NCI-H226 (cell line): ENCODE data around the gene CDC123.
"Not testable (repeated sequence)": the region's sequence is repeated elsewhere in the genome, so short reads cannot be mapped to it uniquely, and the experiment has no call there.

Source experiments
- DNase-seq: peaks from one replicate; pipeline ENCODE4 v3.0.0-alpha.2; 2015

The CDC123 gene

DNA sequence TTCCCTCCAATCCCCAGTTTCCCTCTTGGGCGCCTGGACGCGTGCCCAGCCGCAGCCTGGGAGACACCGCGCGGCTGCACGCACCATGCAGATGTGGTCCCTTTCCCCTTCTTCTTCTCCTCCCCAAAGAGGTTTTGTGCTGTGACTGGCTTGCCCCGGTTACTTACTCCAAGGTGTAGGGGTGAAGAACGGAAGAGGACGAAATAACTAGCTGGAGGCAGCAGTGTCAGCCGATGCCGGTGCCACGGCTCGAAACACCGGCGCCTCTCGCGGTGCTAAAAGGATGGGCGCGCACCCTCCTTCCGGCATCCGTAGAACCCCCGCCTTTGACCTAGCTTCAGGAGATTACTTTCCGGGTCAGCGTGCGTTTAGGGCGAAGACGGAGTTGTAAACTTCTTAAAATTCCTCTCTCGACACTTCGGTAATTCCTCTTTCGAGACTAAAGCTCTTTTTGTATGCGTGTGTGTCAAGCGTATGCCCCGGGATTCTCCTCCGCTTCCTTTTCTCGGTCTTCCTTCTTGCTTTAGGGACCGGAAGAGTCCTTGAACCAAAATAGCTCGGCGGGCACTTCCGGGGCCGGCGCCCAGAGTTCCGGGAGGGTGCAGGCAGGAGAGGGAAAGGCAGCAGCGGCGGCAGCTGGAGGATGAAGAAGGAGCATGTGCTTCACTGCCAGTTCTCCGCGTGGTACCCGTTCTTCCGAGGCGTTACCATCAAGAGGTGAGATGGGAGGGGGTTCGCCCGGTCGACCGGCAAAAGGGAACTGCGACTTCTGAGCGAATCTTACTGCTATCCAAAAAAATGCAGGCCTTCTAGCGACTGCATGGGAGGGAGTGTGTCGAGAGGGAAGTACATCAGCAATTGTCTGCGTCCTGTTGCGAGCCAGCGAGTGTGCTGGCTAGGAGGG, at the start of gene CDC123, which contains the start of gene NUDT5:
TSS of gene CDC123 (plus strand) at position 586 of the 904 bp plus-strand sequence. CDS start at position 644, 58 bp downstream.
TSS of gene NUDT5 (minus strand) at position 289 of the 904 bp plus-strand sequence. CDS start 9,600 bp downstream, outside the sequence.
- peak; percentile 90 for DNase-seq

- no peak for DNase-seq
These were observed 45.8 kb upstream of the CDC123 start for GRCh38 chr10:12150163-12150562.

DNA sequence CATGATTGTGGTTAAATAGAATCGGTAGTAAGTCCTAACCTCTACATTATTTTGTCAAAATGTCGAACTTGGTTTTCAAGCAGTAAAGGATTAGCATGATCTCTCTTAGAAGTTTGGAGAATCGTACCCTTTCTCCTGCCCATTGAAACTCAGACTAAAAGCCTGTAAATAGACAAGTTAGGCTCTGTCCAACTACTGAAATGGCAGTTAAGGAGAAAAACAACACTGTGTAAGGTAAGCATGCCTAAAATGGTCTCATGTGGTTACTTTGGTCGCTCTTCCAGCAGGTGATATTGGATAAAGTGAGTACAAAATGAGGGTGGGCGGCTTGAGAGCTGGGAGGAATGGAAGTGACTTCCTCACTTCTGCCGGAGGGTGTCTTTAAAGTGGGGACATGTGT, 41.5 kb upstream of the CDC123 start:
- no peak for DNase-seq

GRCh38 chr10:12156367-12157123, 39.4 kb upstream of the CDC123 start:
- no peak for DNase-seq

DNA sequence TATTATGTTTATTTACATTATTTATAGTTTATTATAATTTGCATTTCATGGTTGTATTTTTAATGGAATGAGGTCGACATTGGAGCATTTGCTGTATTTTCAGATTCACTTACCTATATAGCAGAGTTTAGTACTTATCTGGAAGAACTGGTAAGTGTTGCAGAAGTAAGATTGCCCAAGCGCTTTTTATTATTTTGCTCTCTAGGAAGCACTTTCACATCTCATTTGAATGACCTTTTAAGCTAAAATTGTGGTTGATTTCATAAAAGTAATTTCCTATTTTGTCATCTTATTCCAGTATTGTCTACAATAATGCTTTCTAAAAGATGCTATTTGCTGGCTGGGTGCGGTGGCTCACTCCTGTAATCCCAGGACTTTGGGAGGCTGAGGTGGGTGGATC, 37.9 kb upstream of the CDC123 start:
- DNase-seq: no peak

DNA sequence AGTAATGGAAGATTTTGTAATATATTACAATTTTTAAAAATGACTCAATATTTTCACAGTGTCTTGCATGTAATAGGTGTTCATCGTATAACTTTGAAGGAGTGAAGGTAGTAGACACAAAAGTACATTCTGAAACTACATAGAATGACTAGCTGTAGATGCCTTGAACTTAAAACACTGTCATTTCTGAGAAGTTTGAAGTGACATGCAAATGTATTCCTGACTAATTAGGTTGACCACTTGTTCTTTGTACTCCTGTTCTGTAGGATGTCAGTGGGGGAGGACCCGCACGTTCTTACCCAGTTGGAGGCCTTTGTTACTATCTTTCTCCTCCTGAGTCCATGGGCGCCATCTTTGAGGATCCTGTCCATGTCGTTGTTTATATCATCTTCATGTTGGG, 35.3 kb upstream of the CDC123 start:
- no peak for DNase-seq

DNA sequence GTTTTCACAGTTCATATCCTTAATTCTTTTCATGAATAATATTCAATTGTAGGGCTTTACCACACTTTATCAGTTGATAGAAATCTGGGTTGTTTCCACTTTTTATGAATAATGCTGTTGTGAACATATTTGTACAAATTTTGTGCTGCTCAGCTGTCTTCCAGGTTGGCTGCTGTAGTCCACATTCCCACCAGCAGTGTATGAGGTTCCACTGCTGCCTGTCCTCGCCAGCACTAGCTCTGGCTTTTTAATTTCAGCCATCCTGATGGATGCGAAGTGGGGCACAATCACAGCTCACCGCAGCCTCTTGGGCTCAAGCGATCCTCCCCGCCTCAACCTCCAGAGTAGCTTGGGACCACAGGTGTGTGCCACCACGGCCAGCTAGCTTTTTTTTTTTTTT, 33.1 kb upstream of the CDC123 start:
- DNase-seq: no peak

DNA sequence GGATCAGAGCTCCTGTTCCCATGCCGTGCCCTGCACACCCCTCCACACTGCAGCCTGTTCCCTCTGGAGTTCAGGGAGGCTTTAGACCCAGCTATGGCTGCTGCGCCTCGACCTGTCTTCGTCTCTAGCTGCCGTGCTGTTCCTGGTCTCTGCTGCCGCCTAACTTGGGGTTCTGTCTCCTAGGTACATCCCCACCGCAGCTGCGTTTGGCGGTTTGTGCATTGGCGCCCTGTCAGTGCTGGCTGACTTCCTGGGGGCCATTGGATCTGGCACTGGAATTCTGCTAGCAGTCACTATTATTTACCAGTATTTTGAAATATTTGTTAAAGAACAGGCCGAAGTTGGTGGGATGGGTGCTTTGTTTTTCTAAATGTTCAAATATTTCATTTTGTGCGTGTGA, 31.9 kb upstream of the CDC123 start:
- DNase-seq: no peak

DNA sequence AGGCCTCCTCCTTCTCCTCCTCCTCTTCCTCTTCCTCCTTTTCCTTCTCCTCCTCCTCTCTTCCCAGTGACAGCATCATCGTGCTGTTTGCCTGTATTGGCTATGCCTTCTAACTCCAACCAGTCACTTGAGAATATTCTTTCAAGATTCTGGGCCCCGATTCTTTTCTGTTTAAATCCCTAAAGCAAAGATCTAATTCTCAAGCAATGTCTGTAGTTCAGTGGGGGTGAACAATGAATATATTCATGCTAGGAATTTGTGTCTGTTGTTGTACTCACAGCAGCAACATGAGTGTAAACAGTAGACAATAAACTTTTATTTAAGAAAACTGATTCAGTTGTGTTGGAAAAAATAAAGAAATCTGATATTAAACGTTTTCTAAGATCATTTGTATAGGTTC, 31.0 kb upstream of the CDC123 start:
- DNase-seq: no peak

DNA sequence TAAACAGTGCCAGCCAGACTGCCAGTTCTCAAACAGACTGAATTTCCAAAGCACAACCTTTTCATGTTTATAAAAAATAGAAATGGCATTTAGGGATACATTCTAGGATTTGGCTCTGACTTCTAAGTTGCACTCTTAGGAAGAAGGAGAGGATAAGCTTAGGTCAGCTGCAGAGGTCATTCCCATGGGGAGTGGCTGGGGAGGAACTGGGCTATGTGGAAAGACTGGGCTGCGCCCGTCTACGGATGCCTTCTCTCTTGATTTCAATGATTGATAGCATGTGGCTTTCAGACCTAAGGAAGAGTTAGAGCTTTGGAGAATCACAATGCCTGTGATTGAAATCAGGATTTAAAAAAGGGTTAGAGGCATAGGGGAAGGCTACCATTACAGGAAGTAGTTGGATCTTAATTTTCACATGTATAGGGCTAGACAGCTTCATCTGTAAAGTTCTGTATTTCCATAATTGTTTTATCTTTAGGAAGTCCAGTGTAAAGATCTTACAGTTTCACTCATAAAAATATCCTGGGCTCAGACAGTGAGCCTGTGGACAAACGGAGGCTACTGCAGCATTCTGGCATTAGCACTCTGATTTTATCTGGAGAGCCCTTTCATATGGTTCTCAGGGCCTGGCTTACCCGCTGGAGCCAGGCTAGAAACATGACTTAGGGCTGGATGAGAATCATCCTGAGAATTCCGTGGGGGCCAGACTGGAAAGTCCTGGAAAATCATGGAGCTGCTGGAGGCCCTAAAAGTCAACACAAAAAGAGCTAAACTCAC, 29.8 kb upstream of the CDC123 start:
- DNase-seq: no peak

DNA sequence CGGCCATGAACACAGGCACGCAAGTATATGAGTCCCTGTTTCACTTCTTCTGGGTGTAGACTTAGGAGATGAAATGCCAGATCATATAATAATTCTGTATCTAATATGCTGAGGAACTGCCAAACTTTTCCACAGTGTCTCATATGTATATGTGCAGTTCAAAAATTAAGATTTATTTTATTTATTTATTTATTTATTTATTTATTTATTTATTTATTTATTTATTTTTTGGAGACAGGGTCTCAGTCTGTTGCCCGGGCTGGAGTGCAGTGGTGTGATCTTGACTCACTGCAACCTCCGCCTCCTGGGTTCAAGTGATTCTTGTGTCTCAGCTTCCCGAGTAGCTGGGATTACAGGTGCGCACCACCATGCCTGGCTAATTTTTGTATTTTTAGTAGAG, 24.5 kb upstream of the CDC123 start:
- DNase-seq: not testable (repeated sequence)

- DNase-seq: no peak
These were observed 18.3 kb upstream of the CDC123 start for GRCh38 chr10:12177642-12178041.

DNA sequence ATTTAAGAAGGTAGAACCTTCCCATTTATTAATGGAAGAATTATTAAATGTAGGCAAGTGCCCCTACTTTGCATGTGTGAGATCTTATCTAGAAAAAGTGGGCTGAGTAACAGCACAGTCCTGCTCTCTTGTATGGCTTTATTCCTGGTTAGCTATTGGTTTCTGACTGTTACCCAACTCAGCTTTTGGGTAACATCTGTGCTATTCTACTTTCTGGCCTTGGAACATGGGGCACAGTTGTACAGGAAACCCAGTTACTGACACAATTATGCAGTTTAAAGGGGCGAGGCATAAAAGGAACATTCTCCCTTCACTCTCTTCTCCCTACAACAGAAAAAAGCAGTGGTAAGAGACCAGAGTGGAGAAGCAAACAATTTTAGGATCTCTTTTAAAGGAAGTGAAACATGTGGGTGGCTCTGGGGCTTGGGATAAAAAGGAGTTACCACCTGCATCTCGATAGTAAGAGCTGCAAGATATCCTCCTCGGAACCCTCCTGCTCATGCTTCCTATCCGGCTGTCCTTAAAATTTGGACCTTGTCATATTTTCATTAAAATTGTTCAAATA, 16.3 kb upstream of the CDC123 start:
- DNase-seq: no peak

- DNase-seq: no peak
These were observed 15.6 kb upstream of the CDC123 start for GRCh38 chr10:12180221-12180974.

DNA sequence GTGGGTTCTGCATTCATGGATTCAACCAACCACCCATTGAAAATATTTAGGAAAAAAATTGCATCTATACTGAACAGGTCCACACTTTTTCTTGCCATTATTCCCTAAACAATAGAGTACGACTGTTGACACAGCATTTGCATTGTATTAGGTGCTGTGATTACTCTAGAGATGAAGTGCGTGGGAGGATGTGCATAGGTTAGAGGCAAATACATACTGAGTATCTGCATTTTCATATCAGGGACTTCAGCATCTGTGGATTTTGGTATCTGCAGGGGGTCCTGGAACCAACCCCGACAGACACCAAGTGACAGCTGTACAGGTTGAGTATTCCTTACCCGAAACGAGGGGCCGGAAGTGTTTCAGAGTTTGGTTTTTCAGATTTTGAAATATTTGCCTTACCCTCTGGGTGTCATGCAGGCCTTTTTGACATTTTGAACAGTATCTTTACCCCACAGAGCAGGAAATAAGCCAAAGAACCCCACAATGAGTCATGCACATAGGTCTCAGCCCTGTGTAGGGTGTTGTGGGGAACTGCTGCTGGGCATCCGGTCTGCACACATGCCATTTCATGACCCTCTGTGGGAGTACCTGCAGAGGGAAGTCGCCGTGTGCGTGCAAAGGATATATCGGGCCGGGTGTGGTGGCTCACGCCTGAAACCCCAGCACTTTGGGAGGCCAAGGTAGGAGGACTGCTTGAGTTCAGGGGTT, 14.8 kb upstream of the CDC123 start:
- peak; percentile 45 for DNase-seq

- no peak for DNase-seq
These were observed 11.8 kb upstream of the CDC123 start for GRCh38 chr10:12184165-12184564.

- DNase-seq: no peak
These were observed 9.7 kb upstream of the CDC123 start for GRCh38 chr10:12186323-12186722.

DNA sequence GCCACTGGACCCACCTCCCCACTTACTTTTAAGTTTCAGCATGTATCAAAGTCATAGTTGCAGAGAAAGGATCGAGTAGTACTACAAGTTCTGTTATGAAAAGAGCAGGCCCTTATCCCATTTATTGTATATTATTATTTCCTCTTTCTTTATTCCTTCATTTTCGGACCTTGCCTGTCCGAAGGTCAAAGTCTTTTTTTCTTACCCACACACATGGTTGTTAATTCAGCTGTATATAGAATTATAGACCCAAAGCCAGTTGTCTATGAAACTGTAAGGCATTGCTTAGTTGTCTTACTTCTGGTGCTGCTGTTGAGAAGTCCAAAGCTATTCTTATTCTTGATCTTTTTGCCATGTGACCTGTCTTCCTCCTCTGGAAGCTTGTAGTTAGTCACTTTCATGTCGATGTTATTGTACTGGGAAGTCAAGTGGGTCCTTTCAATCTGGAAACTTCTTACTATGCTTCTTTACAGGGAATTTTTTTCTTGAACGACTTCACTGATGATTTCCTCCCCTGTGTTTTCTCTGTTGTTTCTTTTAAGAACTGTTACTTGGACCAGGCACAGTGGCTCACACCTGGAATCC, 8.6 kb upstream of the CDC123 start:
- DNase-seq: no peak

DNA sequence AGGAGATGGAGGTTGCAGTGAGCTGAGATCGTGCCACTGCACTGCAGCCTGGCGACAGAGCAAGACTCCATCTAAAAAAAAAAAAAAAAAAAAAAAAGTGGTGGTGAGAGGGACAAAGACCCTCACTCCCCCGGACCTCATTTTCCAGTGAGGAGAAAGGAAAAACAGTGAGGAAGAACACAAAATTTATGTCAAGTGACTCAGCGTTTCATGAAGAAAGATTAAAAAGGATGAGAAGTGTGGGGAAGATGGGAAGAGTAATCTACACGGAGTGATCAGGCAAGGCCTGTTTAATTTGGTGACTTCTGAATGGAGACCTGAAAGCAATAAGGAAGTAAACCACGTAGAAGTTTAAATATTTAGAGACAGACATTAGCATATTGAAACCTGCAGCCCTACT, 7.3 kb upstream of the CDC123 start:
- DNase-seq: no peak

DNA sequence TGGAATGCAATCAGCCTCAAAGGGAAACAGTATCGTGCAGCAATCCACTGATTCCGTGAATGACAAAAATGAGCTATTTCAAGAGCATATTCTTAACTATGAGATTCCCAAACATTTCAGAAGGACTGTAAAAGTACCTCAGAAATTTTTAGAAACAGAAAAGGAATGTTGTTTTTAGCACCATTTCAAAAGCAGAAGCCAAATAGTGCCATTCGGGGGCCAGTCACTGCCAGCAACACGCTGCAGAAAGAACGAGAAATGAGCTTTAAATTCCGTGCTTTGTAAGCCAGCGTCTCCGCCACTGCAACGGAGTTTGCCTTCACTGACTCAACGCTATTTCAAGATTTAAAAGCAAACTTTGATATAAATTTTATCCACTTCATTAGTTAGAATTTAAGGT, 6.6 kb upstream of the CDC123 start:
- DNase-seq: no peak

DNA sequence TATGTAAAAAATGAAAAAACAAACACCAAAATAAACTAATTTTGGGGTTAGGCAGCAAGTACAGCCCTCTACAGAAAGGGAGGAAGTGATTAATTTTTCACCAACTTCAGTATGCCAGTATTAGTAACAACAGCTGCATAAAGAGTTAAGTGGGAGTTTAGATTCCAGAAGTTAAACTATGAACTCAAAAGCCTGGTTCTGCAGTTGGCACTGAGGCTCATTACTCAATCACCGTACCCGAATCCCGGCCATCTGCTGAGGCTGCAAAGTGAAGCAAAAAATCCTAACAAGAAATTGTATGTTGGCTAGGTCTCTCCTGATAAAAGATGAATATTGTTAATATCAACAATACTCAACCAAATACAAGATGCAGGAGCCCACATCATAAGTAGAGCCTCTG, 4.3 kb upstream of the CDC123 start:
- peak; percentile 34 for DNase-seq
